Measurements from ENCODE around the gene PLXNA4. TPM values are rescaled to one million over a fixed set of nuclear protein-coding genes. Genes with fewer than 3 reads are reported as not detected.

PLXNA4 gene
- total and polyA plus RNA-seq, 2 donors (not counting 1 experiment from before 2014, with no cell fraction given) = not detected

- peaks cover 7% of the 10 kb centered on the region for H3K9me3 Mint-ChIP-seq (ENCODE audit: insufficient read depth)
- no peak for DNase-seq
- no peak overlapping the region for H3K4me2 ChIP-seq (replicated peaks; ENCODE audit: low read depth, low read length, poor library complexity, severe bottlenecking)
- TF ChIP-seq, protein P1, sequence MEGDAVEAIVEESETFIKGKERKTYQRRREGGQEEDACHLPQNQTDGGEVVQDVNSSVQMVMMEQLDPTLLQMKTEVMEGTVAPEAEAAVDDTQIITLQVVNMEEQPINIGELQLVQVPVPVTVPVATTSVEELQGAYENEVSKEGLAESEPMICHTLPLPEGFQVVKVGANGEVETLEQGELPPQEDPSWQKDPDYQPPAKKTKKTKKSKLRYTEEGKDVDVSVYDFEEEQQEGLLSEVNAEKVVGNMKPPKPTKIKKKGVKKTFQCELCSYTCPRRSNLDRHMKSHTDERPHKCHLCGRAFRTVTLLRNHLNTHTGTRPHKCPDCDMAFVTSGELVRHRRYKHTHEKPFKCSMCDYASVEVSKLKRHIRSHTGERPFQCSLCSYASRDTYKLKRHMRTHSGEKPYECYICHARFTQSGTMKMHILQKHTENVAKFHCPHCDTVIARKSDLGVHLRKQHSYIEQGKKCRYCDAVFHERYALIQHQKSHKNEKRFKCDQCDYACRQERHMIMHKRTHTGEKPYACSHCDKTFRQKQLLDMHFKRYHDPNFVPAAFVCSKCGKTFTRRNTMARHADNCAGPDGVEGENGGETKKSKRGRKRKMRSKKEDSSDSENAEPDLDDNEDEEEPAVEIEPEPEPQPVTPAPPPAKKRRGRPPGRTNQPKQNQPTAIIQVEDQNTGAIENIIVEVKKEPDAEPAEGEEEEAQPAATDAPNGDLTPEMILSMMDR (IDR thresholded peaks at IDR 0.05) = no peak
- TF ChIP-seq EZH2 (IDR thresholded peaks at IDR 0.05; ENCODE audit: borderline replicate concordance, insufficient read depth, low read depth, low read length, poor library complexity, severe bottlenecking) = no peak
- peaks cover 0 to 3% (median 0%) of the 10 kb centered on the region in 4 experiments for H3K27me3 ChIP-seq (replicated peaks in 1 of 4; ENCODE audit: control extremely low read depth in 1 of 4, control insufficient read depth in 3 of 4, insufficient read depth in 4 of 4, low read length in 3 of 4)
- intact Hi-C loops (cut with micrococcal nuclease) = no loop called here
- H3K9me3 ChIP-seq (ENCODE audit: control extremely low read depth in 1 of 3, control insufficient read depth in 2 of 3, insufficient read depth in 1 of 3, low read length in 2 of 3) = peaks cover 0 to 3% (median 0%) of the 10 kb centered on the region in 3 donors
- H3K4me1 ChIP-seq (ENCODE audit: control insufficient read depth in 2 of 2, insufficient read depth in 2 of 2, low read length in 2 of 2) = no peaks in the 10 kb centered on the region
- CTCF ChIA-PET = no interaction called here
- H3K36me3 ChIP-seq (replicated peaks in 1 of 2; ENCODE audit: control extremely low read depth in 1 of 2, control insufficient read depth in 1 of 2, extremely low read depth in 1 of 2, insufficient read depth in 2 of 2, low read length in 1 of 2) = no peaks in the 10 kb centered on the region
- H3K9ac ChIP-seq (ENCODE audit: low read length) = no peak overlapping the region
- H4K20me1 ChIP-seq (ENCODE audit: control insufficient read depth, insufficient read depth, low read length, poor library complexity, severe bottlenecking) = no peaks in the 10 kb centered on the region
- POLR2A ChIA-PET = no interaction called here
- H3K27ac Mint-ChIP-seq = no peak overlapping the region
- H3K4me3 Mint-ChIP-seq = no peak overlapping the region
- ATAC-seq (ENCODE audit: low read depth) = no peak
- no peak overlapping the region for H2AFZ ChIP-seq (ENCODE audit: insufficient read depth, low read depth, low read length, poor library complexity, severe bottlenecking)
- WGBS (ENCODE audit: insufficient coverage) = 87% methylated on average over 10 of the region's 10 CpGs
- H3K27me3 Mint-ChIP-seq = peaks cover 3% of the 10 kb centered on the region
- H3K4me3 ChIP-seq (ENCODE audit: control extremely low read depth in 1 of 5, extremely low read depth in 1 of 5, insufficient read depth in 1 of 5, low read depth in 2 of 5, low read length in 4 of 5) = no peak overlapping the region
- no peaks in the 10 kb centered on the region for H3K79me2 ChIP-seq (ENCODE audit: control insufficient read depth, insufficient read depth, low read length)
- H3K4me1 Mint-ChIP-seq = no peaks in the 10 kb centered on the region
- no peak overlapping the region for H3K27ac ChIP-seq (ENCODE audit: low read length in 2 of 2)
These were observed 152.6 kb downstream of the PLXNA4 start for GRCh38 chr7:132423594-132424200.

GRCh38 chr7:132422502-132423111 is 153.7 kb downstream of the PLXNA4 start:
- 90% methylated on average over 9 of the region's 12 CpGs for WGBS (ENCODE audit: insufficient coverage)
- intact Hi-C loops (cut with micrococcal nuclease) = no loop called here

More at GRCh38 chr7:132422502-132423111, 153.7 kb downstream of the PLXNA4 start:
- Histone ChIP-seq H3K27ac (ENCODE audit: low read length in 2 of 2) (no peak overlapping the region), H3K4me3 (ENCODE audit: control extremely low read depth in 1 of 5, extremely low read depth in 1 of 5, insufficient read depth in 1 of 5, low read depth in 2 of 5, low read length in 4 of 5) (no peak overlapping the region), H3K27me3 (replicated peaks in 1 of 4; ENCODE audit: control extremely low read depth in 1 of 4, control insufficient read depth in 3 of 4, insufficient read depth in 4 of 4, low read length in 3 of 4) (peaks cover 0 to under 1% (median 0%) of the 10 kb centered on the region in 4 experiments), H3K4me1 (ENCODE audit: control insufficient read depth in 2 of 2, insufficient read depth in 2 of 2, low read length in 2 of 2) (no peaks in the 10 kb centered on the region), H3K9ac (ENCODE audit: low read length) (no peak overlapping the region), H2AFZ (ENCODE audit: insufficient read depth, low read depth, low read length, poor library complexity, severe bottlenecking) (no peak overlapping the region), H4K20me1 (ENCODE audit: control insufficient read depth, insufficient read depth, low read length, poor library complexity, severe bottlenecking) (no peaks in the 10 kb centered on the region), H3K36me3 (replicated peaks in 1 of 2; ENCODE audit: control extremely low read depth in 1 of 2, control insufficient read depth in 1 of 2, extremely low read depth in 1 of 2, insufficient read depth in 2 of 2, low read length in 1 of 2) (no peaks in the 10 kb centered on the region), H3K9me3 (ENCODE audit: control extremely low read depth in 1 of 3, control insufficient read depth in 2 of 3, insufficient read depth in 1 of 3, low read length in 2 of 3) (peaks cover 0 to 3% (median 0%) of the 10 kb centered on the region in 3 donors), H3K79me2 (ENCODE audit: control insufficient read depth, insufficient read depth, low read length) (no peaks in the 10 kb centered on the region), H3K4me2 (replicated peaks; ENCODE audit: low read depth, low read length, poor library complexity, severe bottlenecking) (no peak overlapping the region)
- ChIA-PET POLR2A (no interaction called here), CTCF (no interaction called here)
- Mint-ChIP-seq H3K4me3 (no peak overlapping the region), H3K4me1 (no peaks in the 10 kb centered on the region), H3K27me3 (peaks cover 2% of the 10 kb centered on the region), H3K9me3 (ENCODE audit: insufficient read depth) (peaks cover 7% of the 10 kb centered on the region), H3K27ac (no peak overlapping the region)
- TF ChIP-seq, protein P1 (IDR thresholded peaks at IDR 0.05) = no peak
- TF ChIP-seq EZH2 (IDR thresholded peaks at IDR 0.05; ENCODE audit: borderline replicate concordance, insufficient read depth, low read depth, low read length, poor library complexity, severe bottlenecking) = no peak
- DNase-seq (no peak), ATAC-seq (ENCODE audit: low read depth) (no peak)

Measured in B cell (primary cell).